Mesangial cell (primary cell): ENCODE data around the gene DPYSL5. TPM values are rescaled to one million over a fixed set of nuclear protein-coding genes. Genes with fewer than 3 reads are reported as not detected.

Source experiments
- total RNA-seq: library from RNA; depleted of rRNA; stranded (reverse); fragments of >200 nt; gene quantifications from 2 replicates; pipeline ENCODE4 v1.2.3, GENCODE V29; 2015

The DPYSL5 gene
- total RNA-seq: 0.16 TPM in 1 of 2 replicates, not detected in the other

GRCh38 chr2:26847655-26848335 lies at the start of gene DPYSL5:
TSS of gene DPYSL5 (plus strand) at chr2:26848132. CDS start at chr2:26898500, 50,368 bp downstream.

GRCh38 chr2:26970244-26970927 lies 122.5 kb downstream of the DPYSL5 start, which contains the start of gene MAPRE3:
TSS of gene MAPRE3 (plus strand) at chr2:26970637. CDS start at chr2:27022219, 51,582 bp downstream.

Other genes starting within 250 kb of the DPYSL5 start
- not detected in 2 replicates for gene CIB4, start 206.8 kb upstream of the DPYSL5 start, total RNA-seq
- gene KCNK3, start 155.4 kb upstream of the DPYSL5 start, total RNA-seq: 0.49 and 1.4 TPM in 2 replicates
- 51.8 and 73.0 TPM in 2 replicates for gene SLC35F6, start 83.8 kb upstream of the DPYSL5 start, total RNA-seq
- 4.6 and 51.2 TPM in 2 replicates for gene CENPA, start 62.1 kb upstream of the DPYSL5 start, total RNA-seq
- gene MAPRE3, start 122.5 kb downstream of the DPYSL5 start, total RNA-seq: 1.3 and 2.0 TPM in 2 replicates
- gene TMEM214, start 184.8 kb downstream of the DPYSL5 start, total RNA-seq: 44.6 and 49.4 TPM in 2 replicates
- gene AGBL5, start 203.5 kb downstream of the DPYSL5 start, total RNA-seq: 18.1 and 33.8 TPM in 2 replicates
- 419 and 436 TPM in 2 replicates for gene OST4, start 223.5 kb downstream of the DPYSL5 start, total RNA-seq
- gene EMILIN1, start 230.5 kb downstream of the DPYSL5 start, total RNA-seq: 15.2 and 79.6 TPM in 2 replicates
- gene KHK, start 238.6 kb downstream of the DPYSL5 start, total RNA-seq: 2.5 and 5.4 TPM in 2 replicates